ENCODE data around the gene HIVEP3. TPM values are rescaled to one million over a fixed set of nuclear protein-coding genes. Genes with fewer than 3 reads are reported as not detected.
A peak's percentile ranks its signal among the peaks of the same experiment; 100 is the strongest.

Gene HIVEP3
- total and polyA plus RNA-seq, 2 donors (not counting 1 experiment from before 2014, with no cell fraction given): 2.0 to 5.1 TPM

- no peaks in the 10 kb centered on the region for H4K20me1 ChIP-seq (ENCODE audit: control insufficient read depth, insufficient read depth, low read length, poor library complexity, severe bottlenecking)
- no peak overlapping the region for H3K27ac ChIP-seq (ENCODE audit: low read length in 2 of 2)
- no peak for ATAC-seq (ENCODE audit: low read depth)
- H3K79me2 ChIP-seq (ENCODE audit: control insufficient read depth, insufficient read depth, low read length): peaks cover 40% of the 10 kb centered on the region
- TF ChIP-seq CTCF (IDR thresholded peaks at IDR 0.05): no peak
- TF ChIP-seq EZH2 (IDR thresholded peaks at IDR 0.05; ENCODE audit: borderline replicate concordance, insufficient read depth, low read depth, low read length, poor library complexity, severe bottlenecking): no peak
- no peaks in the 10 kb centered on the region for H3K36me3 ChIP-seq (replicated peaks in 1 of 2; ENCODE audit: control extremely low read depth in 1 of 2, control insufficient read depth in 1 of 2, extremely low read depth in 1 of 2, insufficient read depth in 2 of 2, low read length in 1 of 2)
- no peaks in the 10 kb centered on the region for H3K9me3 Mint-ChIP-seq (ENCODE audit: insufficient read depth)
- peak overlapping the region; percentile 42 to 88 (median 62) for H3K4me3 ChIP-seq (ENCODE audit: control extremely low read depth in 1 of 5, extremely low read depth in 1 of 5, insufficient read depth in 1 of 5, low read depth in 2 of 5, low read length in 4 of 5)
- WGBS (ENCODE audit: insufficient coverage): 1% methylated on average over 43 of the region's 44 CpGs
- H3K4me3 Mint-ChIP-seq: peak overlapping the region; percentile 92
- POLR2A ChIA-PET: interaction anchor here (1.3 kb wide), 1 partner anchor 65 kb away, joined by 4 read pairs; no protein-coding TSS in a partner anchor
- H3K4me1 Mint-ChIP-seq: peaks cover 78% of the 10 kb centered on the region
- no peaks in the 10 kb centered on the region for H3K27me3 ChIP-seq (replicated peaks in 1 of 4; ENCODE audit: control extremely low read depth in 1 of 4, control insufficient read depth in 3 of 4, insufficient read depth in 4 of 4, low read length in 3 of 4)
- H2AFZ ChIP-seq (ENCODE audit: insufficient read depth, low read depth, low read length, poor library complexity, severe bottlenecking): peak overlapping the region; percentile 67
- H3K27ac Mint-ChIP-seq: peak overlapping the region; percentile 89
- CTCF ChIA-PET: interaction anchor here (1.4 to 2.8 kb wide), 3 partner anchors 11 to 86 kb away, joined by 3 to 9 read pairs (median 3); no protein-coding TSS in a partner anchor
- H3K9ac ChIP-seq (ENCODE audit: low read length): peak overlapping the region; percentile 75
- no peaks in the 10 kb centered on the region for H3K27me3 Mint-ChIP-seq
- H3K4me1 ChIP-seq (ENCODE audit: control insufficient read depth in 2 of 2, insufficient read depth in 2 of 2, low read length in 2 of 2): peaks cover 38 to 78% of the 10 kb centered on the region in 2 donors
- intact Hi-C loops (cut with micrococcal nuclease): loop anchor here (1.0 to 10.0 kb wide), 8 partner anchors 12 to 373 kb away; no protein-coding TSS in a partner anchor
- DNase-seq: peak; percentile 59
- no peaks in the 10 kb centered on the region for H3K9me3 ChIP-seq (ENCODE audit: control extremely low read depth in 1 of 3, control insufficient read depth in 2 of 3, insufficient read depth in 1 of 3, low read length in 2 of 3)
- peak overlapping the region; percentile 98 for H3K4me2 ChIP-seq (replicated peaks; ENCODE audit: low read depth, low read length, poor library complexity, severe bottlenecking)
Observed at GRCh38 chr1:41661428-41662060, 257.2 kb downstream of the HIVEP3 start.
